ENCODE measurements around the gene RCSD1.
A peak's percentile ranks its signal among the peaks of the same experiment; 100 is the strongest.
"Not testable (repeated sequence)": the region's sequence is repeated elsewhere in the genome, so short reads cannot be mapped to it uniquely, and the experiment has no call there.

Gene RCSD1

GRCh38 chr1:167717351-167717750 lies 87.3 kb downstream of the RCSD1 start:
- peak in 2 of 4 experiments; percentile 17 to 28 for DNase-seq

GRCh38 chr1:167718914-167719691 lies 89.1 kb downstream of the RCSD1 start:
- no peak for DNase-seq

GRCh38 chr1:167719715-167720421 lies 89.8 kb downstream of the RCSD1 start:
- DNase-seq: peak in 3 of 4 experiments; percentile 27 to 45 (median 36)

- peak; percentile 63 to 80 (median 77) for DNase-seq
Observed at GRCh38 chr1:167720965-167721616, 91.1 kb downstream of the RCSD1 start.

GRCh38 chr1:167721617-167722151 lies 91.7 kb downstream of the RCSD1 start, which contains the start of gene MPZL1:
Gene MPZL1 (plus strand): TSS chr1:167721982. CDS start chr1:167722152, 170 bp downstream.
- DNase-seq: peak; percentile 95 to 97 (median 96)

GRCh38 chr1:167722152-167722869 lies 92.3 kb downstream of the RCSD1 start:
- DNase-seq: peak; percentile 19 to 46 (median 32)

- DNase-seq: no peak
Observed at GRCh38 chr1:167722870-167723251, 92.8 kb downstream of the RCSD1 start.

- DNase-seq: no peak
Observed at GRCh38 chr1:167723707-167724323, 93.8 kb downstream of the RCSD1 start.

- no peak for DNase-seq
Observed at GRCh38 chr1:167726008-167726407, 96.0 kb downstream of the RCSD1 start.

GRCh38 chr1:167728818-167729410 lies 98.9 kb downstream of the RCSD1 start:
- DNase-seq: no peak

GRCh38 chr1:167734227-167734626 lies 104.2 kb downstream of the RCSD1 start:
- no peak for DNase-seq

GRCh38 chr1:167734841-167735240 lies 104.8 kb downstream of the RCSD1 start:
- no peak for DNase-seq

- peak in 1 of 4 experiments; percentile 15 for DNase-seq
Observed at GRCh38 chr1:167737169-167737568, 107.1 kb downstream of the RCSD1 start.

- no peak for DNase-seq
Observed at GRCh38 chr1:167738158-167738557, 108.1 kb downstream of the RCSD1 start.

GRCh38 chr1:167739752-167740151 lies 109.7 kb downstream of the RCSD1 start:
- no peak for DNase-seq

GRCh38 chr1:167741103-167741502 lies 111.1 kb downstream of the RCSD1 start:
- not testable (repeated sequence) for DNase-seq

- DNase-seq: not testable (repeated sequence)
Observed at GRCh38 chr1:167742392-167743057, 112.5 kb downstream of the RCSD1 start.

GRCh38 chr1:167744901-167745300 lies 114.9 kb downstream of the RCSD1 start:
- DNase-seq: no peak

GRCh38 chr1:167746013-167746672 lies 116.1 kb downstream of the RCSD1 start:
- no peak for DNase-seq

- DNase-seq: peak in 1 of 4 experiments; percentile 17
Observed at GRCh38 chr1:167746988-167747655, 117.1 kb downstream of the RCSD1 start.

Data from suppressor macrophage (primary cell).